Panc1 (cell line): ENCODE data around the gene MIEN1. TPM values are rescaled to one million over a fixed set of nuclear protein-coding genes. Genes with fewer than 3 reads are reported as not detected.
A peak's percentile ranks its signal among the peaks of the same experiment; 100 is the strongest.

ENCODE experiments used
- ATAC-seq: fragments of 200-7000 bp; cut with Tn5 transposase; 2 replicates; pipeline ENCODE4 v1.9.1; 2020; ENCODE audit warnings: mild to moderate bottlenecking, moderate library complexity
- BruUV-seq: library from RNA; stranded (reverse); fragments of 400-500 nt; replicated peaks from 2 replicates; lab custom pipeline; 2021; lab: Mats Ljungman, UMichigan
- CTCF ChIA-PET: fragments of 300-600 bp; sonication (Branson Sonifier 250); formaldehyde crosslinking; loops from one replicate; lab custom pipeline; 2022; ENCODE audit warnings: antibody characterized with exemption; lab: Charles Lee
- POLR2A ChIA-PET: fragments of 300-600 bp; sonication (Branson Sonifier 250); formaldehyde crosslinking; loops from one replicate; lab custom pipeline; 2022; ENCODE audit warnings: antibody characterized with exemption; lab: Charles Lee
- DNase-seq: peaks from one replicate; pipeline ENCODE4 v3.0.0-alpha.2; 2010; ENCODE audit warnings: low read depth, low spot score
- H3K27ac ChIP-seq: 2 replicates; pipeline ENCODE4 v1.5.1; 2011; ENCODE audit warnings: mild to moderate bottlenecking, low read length, inconsistent platforms
- H3K27me3 ChIP-seq: fragments of 200-500 bp; sonication (Bioruptor generic); 2 replicates; pipeline ENCODE4 v1.6.0; 2014; ENCODE audit warnings: low read length, inconsistent platforms; ENCODE audit not compliant: control insufficient read depth, insufficient read depth
- H3K36me3 ChIP-seq: fragments of 200-500 bp; sonication (Bioruptor generic); 2 replicates; pipeline ENCODE4 v1.5.1; 2014; ENCODE audit warnings: inconsistent platforms, mild to moderate bottlenecking, low read length, moderate library complexity; ENCODE audit not compliant: control insufficient read depth, insufficient read depth
- H3K4me1 ChIP-seq: 2 replicates; pipeline ENCODE4 v1.5.1; 2011; ENCODE audit warnings: inconsistent platforms, mild to moderate bottlenecking, low read length, moderate library complexity; ENCODE audit not compliant: control insufficient read depth, insufficient read depth
- H3K4me3 ChIP-seq, 2 experiments: 2 replicates each; pipeline ENCODE4 v1.5.1; 2011 to 2012; ENCODE audit warnings: low read depth in 2 of 2, low read length in 2 of 2, mild to moderate bottlenecking in 2 of 2, inconsistent platforms in 1 of 2, moderate library complexity in 1 of 2
- H3K9me3 ChIP-seq: fragments of 200-500 bp; sonication (Bioruptor generic); 2 replicates; pipeline ENCODE4 v1.5.1; 2014; ENCODE audit warnings: low read depth, mild to moderate bottlenecking, inconsistent platforms, low read length, moderate library complexity; ENCODE audit not compliant: control insufficient read depth, insufficient read depth
- CTCF ChIP-seq: fragments of 450-650 bp; IDR thresholded peaks from 2 replicates; pipeline ENCODE4 v1.5.1; 2017; ENCODE audit warnings: mild to moderate bottlenecking
- POLR2AphosphoS5 ChIP-seq: IDR thresholded peaks from 2 replicates; pipeline ENCODE4 v1.6.1; 2012; ENCODE audit warnings: mild to moderate bottlenecking, low read depth, low read length, moderate library complexity
- REST ChIP-seq, 2 experiments: IDR thresholded peaks; 2 replicates each; pipeline ENCODE4 v1.6.1; 2011 to 2012; ENCODE audit warnings: low read depth in 2 of 2, control low read depth in 1 of 2, low read length in 1 of 2, mild to moderate bottlenecking in 1 of 2, moderate library complexity in 1 of 2; ENCODE audit not compliant: insufficient read depth in 1 of 2
- SIN3A ChIP-seq: IDR thresholded peaks from 2 replicates; pipeline ENCODE4 v1.6.1; 2012; ENCODE audit warnings: low read depth, mild to moderate bottlenecking, low read length, moderate library complexity, borderline replicate concordance; ENCODE audit not compliant: insufficient read depth
- TCF7L2 ChIP-seq: IDR thresholded peaks from 2 replicates; pipeline ENCODE4 v1.6.1; 2011; ENCODE audit warnings: mild to moderate bottlenecking, low read depth, low read length, inconsistent platforms
- in situ Hi-C: cut with HindIII; loops from 2 replicates; pipeline ENCODE4 v1.10.0; 2016; ENCODE audit warnings: low sequenced_read_pairs, low pct_unique_long_range_greater_than_20kb
- intact Hi-C: fragments of 100-400 bp; cut with micrococcal nuclease; formaldehyde crosslinking; loops from one replicate; pipeline ENCODE4 v1.10.0; 2022; ENCODE audit not compliant: unreplicated experiment
- total RNA-seq: library from RNA; stranded (reverse); gene quantifications from one replicate; pipeline ENCODE4 v1.2.1, GENCODE V29; 2021; ENCODE audit not compliant: unreplicated experiment

Gene MIEN1
- total RNA-seq, 1 experiment from 2014 or later = 103 TPM

DNA sequence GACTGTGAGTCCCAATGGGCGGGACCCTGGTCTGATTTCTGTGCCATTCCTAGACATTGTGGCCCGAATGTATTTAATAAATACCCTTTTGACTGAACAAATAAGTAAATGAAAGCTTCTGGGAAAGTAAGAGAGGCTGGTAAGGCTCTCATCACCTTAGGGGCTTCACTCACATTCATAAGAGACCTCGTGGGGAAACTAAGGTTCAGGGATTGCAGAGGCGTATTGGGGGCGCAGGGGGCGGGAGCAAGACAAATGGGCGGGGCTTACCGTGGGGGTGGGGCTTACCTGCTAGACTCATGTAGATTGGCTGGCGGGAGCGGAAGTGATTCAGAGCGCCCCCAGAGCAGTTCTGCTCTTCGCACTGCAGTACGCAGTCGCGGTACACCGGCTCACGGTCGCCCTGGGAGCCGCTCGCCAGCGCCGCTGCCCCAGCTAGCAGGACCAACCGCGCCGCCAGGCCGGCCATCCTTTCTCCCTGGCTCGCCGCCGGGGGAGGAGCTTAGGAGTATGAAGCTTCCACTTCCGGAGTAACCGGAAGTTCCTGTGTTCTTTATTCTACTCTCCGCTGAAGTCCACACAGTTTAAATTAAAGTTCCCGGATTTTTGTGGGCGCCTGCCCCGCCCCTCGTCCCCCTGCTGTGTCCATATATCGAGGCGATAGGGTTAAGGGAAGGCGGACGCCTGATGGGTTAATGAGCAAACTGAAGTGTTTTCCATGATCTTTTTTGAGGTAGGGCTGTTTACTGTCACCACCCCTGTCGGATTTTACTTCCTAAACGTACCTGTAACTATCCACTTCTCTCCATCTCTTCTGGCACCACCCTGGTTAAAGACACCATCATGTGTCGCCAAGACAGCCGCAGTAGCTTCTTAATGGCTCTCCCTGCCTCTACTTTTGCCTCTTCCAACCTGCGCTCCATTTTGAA, 42.5 kb downstream of the MIEN1 start, which contains the start of gene PGAP3:
PGAP3 (minus strand) TSS at position 512 of the 929 bp plus-strand sequence; CDS start at position 469, 43 bp downstream.
- ChIA-PET CTCF (interaction anchor here (0.5 kb wide), 1 partner anchor 43 kb away, joined by 10 read pairs; the partner anchor contains the start of gene MIEN1), POLR2A (interaction anchor here (0.7 kb wide), 1 partner anchor 15 kb away, joined by 3 read pairs; no protein-coding TSS in a partner anchor)
- 0 out of 2 replicates have a peak, but pooled peaks cover 3% of the 10 kb centered on the region for H3K4me1 ChIP-seq
- in situ Hi-C loops = no loop called here
- H3K27me3 ChIP-seq = no peaks in the 10 kb centered on the region
- intact Hi-C loops = no loop called here
- TSS peak; percentile 99 for BruUV-seq
- ATAC-seq = peak; percentile 98
- peak within 1 kb of the TSS; percentile 83 for H3K27ac ChIP-seq
- no peaks in the 10 kb centered on the region; the same call in 1 of the 2 replicates for H3K36me3 ChIP-seq
- peak; percentile 50 for DNase-seq
- TF ChIP-seq CTCF (no peak), SIN3A (0 out of 2 replicates have a peak, but pooled peaks have one; percentile 30), POLR2AphosphoS5 (peak; percentile 78), TCF7L2 (no peak), REST (IDR thresholded peaks at IDR 0.05; ENCODE audit: insufficient read depth in 1 of 2, low read depth in 2 of 2, low read length in 1 of 2) (no peak)
- peaks cover 4% of the 10 kb centered on the region; the same call in 1 of the 2 replicates for H3K9me3 ChIP-seq
- peak within 1 kb of the TSS; percentile 56 to 78 for H3K4me3 ChIP-seq

DNA sequence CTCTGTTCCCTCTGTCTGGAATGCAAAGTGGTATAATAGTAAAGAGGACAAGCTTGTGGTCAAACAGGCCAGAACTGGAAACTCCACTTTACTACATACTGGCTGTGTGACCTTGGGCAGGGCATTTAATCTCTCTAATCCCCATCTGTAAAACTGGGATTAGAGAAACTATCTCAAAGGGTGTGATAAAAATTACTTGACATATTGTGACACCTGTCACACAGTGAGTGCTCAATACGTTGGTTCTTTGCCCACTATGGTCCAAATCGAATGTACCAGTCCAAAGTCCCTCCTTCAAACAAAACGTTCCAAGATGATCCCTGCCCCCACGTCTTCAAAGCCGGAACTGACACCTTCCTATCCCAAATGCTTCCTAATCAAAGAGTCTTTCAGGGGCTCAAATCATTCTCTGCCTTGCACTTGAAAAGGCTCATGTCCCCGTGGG, 43.2 kb downstream of the MIEN1 start:
- BruUV-seq = no TSS peak
- in situ Hi-C loops (no loop called here), intact Hi-C loops (no loop called here)

More for the DNA sequence above, 43.2 kb downstream of the MIEN1 start:
- TF ChIP-seq CTCF (no peak), POLR2AphosphoS5 (no peak), SIN3A (no peak), REST (IDR thresholded peaks at IDR 0.05; ENCODE audit: insufficient read depth in 1 of 2, low read depth in 2 of 2, low read length in 1 of 2) (no peak), TCF7L2 (no peak)
- CTCF ChIA-PET = no interaction called here
- Histone ChIP-seq H3K27ac (peak overlapping the region; percentile 83), H3K9me3 (peaks cover 4% of the 10 kb centered on the region; the same call in 1 of the 2 replicates), H3K4me3 (peak overlapping the region; percentile 56 to 78), H3K36me3 (no peaks in the 10 kb centered on the region; the same call in 1 of the 2 replicates), H3K4me1 (0 out of 2 replicates have a peak, but pooled peaks cover 3% of the 10 kb centered on the region), H3K27me3 (no peaks in the 10 kb centered on the region)
- ATAC-seq = no peak
- POLR2A ChIA-PET = no interaction called here
- no peak for DNase-seq
